GM23338 (cell line): ENCODE data around the gene AIG1. TPM values are rescaled to one million over a fixed set of nuclear protein-coding genes. Genes with fewer than 3 reads are reported as not detected.
A peak's percentile ranks its signal among the peaks of the same experiment; 100 is the strongest.

ENCODE experiments used
- ATAC-seq: fragments of 200-7000 bp; cut with Tn5 transposase; 3 replicates; pipeline ENCODE4 v1.9.1; 2020
- DNase-seq: peaks from one replicate; pipeline ENCODE4 v3.0.0-alpha.2; 2015; ENCODE audit warnings: low spot score
- H2AFZ ChIP-seq: fragments of 200-600 bp; sonication (generic); 2 replicates; pipeline ENCODE4 v1.8.0; 2016; ENCODE audit warnings: antibody characterized with exemption, mild to moderate bottlenecking, moderate library complexity
- H3F3A ChIP-seq: fragments of 200-600 bp; sonication (generic); replicated peaks from 2 replicates; pipeline ENCODE4 v1.8.0; 2017; ENCODE audit warnings: antibody characterized with exemption, mixed run types, low read depth
- H3K27ac ChIP-seq: fragments of 200-600 bp; sonication (generic); 2 replicates; pipeline ENCODE4 v1.6.1; 2016; ENCODE audit warnings: low read depth
- H3K27me3 ChIP-seq: fragments of 200-600 bp; sonication (generic); 2 replicates; pipeline ENCODE4 v1.8.0; 2016; ENCODE audit warnings: mild to moderate bottlenecking, mixed run types, moderate library complexity; ENCODE audit not compliant: insufficient read depth
- H3K36me3 ChIP-seq: fragments of 200-600 bp; sonication (generic); 2 replicates; pipeline ENCODE4 v1.8.0; 2016; ENCODE audit warnings: mild to moderate bottlenecking; ENCODE audit not compliant: insufficient read depth
- H3K4me1 ChIP-seq: fragments of 200-600 bp; sonication (generic); 2 replicates; pipeline ENCODE4 v1.8.0; 2016; ENCODE audit warnings: mild to moderate bottlenecking, moderate library complexity; ENCODE audit not compliant: insufficient read depth
- H3K4me2 ChIP-seq: fragments of 200-600 bp; sonication (generic); 2 replicates; pipeline ENCODE4 v1.7.1; 2017; ENCODE audit warnings: mixed run types
- H3K4me3 ChIP-seq: fragments of 200-600 bp; sonication (generic); 2 replicates; pipeline ENCODE4 v1.6.1; 2016; ENCODE audit warnings: mixed run types
- H3K79me2 ChIP-seq: fragments of 200-600 bp; sonication (generic); replicated peaks from 2 replicates; pipeline ENCODE4 v1.8.0; 2017; ENCODE audit warnings: mild to moderate bottlenecking; ENCODE audit not compliant: insufficient read depth
- H3K9me2 ChIP-seq: fragments of 200-600 bp; sonication (generic); 2 replicates; pipeline ENCODE4 v1.8.0; 2017; ENCODE audit not compliant: insufficient read depth
- H4K20me1 ChIP-seq: fragments of 200-600 bp; sonication (generic); replicated peaks from 2 replicates; pipeline ENCODE4 v1.8.0; 2017; ENCODE audit warnings: mild to moderate bottlenecking; ENCODE audit not compliant: insufficient read depth
- H3K27ac Mint-ChIP-seq: 2 replicates; pipeline ENCODE4 v1.8.0; 2020; ENCODE audit warnings: inconsistent platforms, mild to moderate bottlenecking, moderate library complexity, mixed read lengths
- H3K27me3 Mint-ChIP-seq: 3 replicates; pipeline ENCODE4 v1.8.0; 2022; ENCODE audit warnings: low read depth, mild to moderate bottlenecking, moderate library complexity, mixed read lengths, inconsistent platforms; ENCODE audit not compliant: insufficient read depth, poor library complexity
- H3K36me3 Mint-ChIP-seq: 3 replicates; pipeline ENCODE4 v1.8.0; 2021; ENCODE audit warnings: low read depth, mild to moderate bottlenecking, inconsistent platforms, moderate library complexity, mixed read lengths
- H3K4me1 Mint-ChIP-seq: 3 replicates; pipeline ENCODE4 v1.8.0; 2020; ENCODE audit warnings: mild to moderate bottlenecking, inconsistent platforms, mixed read lengths
- H3K4me3 Mint-ChIP-seq: 3 replicates; pipeline ENCODE4 v1.8.0; 2021; ENCODE audit warnings: moderate library complexity, mild to moderate bottlenecking, inconsistent platforms, mixed read lengths
- H3K9me3 Mint-ChIP-seq: 3 replicates; pipeline ENCODE4 v1.8.0; 2020; ENCODE audit warnings: moderate library complexity, mild to moderate bottlenecking, inconsistent platforms, mixed read lengths
- CREB1 ChIP-seq: fragments of 250-450 bp; sonication (Bioruptor Pico); IDR thresholded peaks from 2 replicates; pipeline ENCODE4 v1.5.0; 2020; ENCODE audit warnings: low read depth, mild to moderate bottlenecking, moderate library complexity
- CTCF ChIP-seq, 2 experiments: fragments of 200-600 bp in 1 of 2; sonication (generic) in 1 of 2; conservative IDR thresholded peaks; 2 replicates each; pipeline versions ENCODE4 v1.5.1 to v1.6.1; 2016 to 2017; ENCODE audit warnings: antibody characterized with exemption in 2 of 2, low read depth in 2 of 2, mild to moderate bottlenecking in 2 of 2, moderate library complexity in 1 of 2
- ETS1 ChIP-seq: IDR thresholded peaks from 2 replicates; pipeline ENCODE4 v1.6.1; 2016; ENCODE audit warnings: antibody characterized with exemption
- EZH2 ChIP-seq: fragments of 200-600 bp; sonication (generic); IDR thresholded peaks from one replicate; pipeline ENCODE4 v1.8.0; 2017; ENCODE audit warnings: antibody characterized with exemption, mild to moderate bottlenecking, low read depth; ENCODE audit not compliant: unreplicated experiment
- EZH2phosphoT487 ChIP-seq: fragments of 200-600 bp; sonication (generic); IDR thresholded peaks from one replicate; pipeline ENCODE4 v1.8.1; 2018; ENCODE audit warnings: antibody characterized with exemption; ENCODE audit not compliant: unreplicated experiment
- JUNB ChIP-seq: IDR thresholded peaks from one replicate; pipeline ENCODE4 v1.6.1; 2016; ENCODE audit warnings: antibody characterized with exemption; ENCODE audit not compliant: unreplicated experiment
- NANOG ChIP-seq: IDR thresholded peaks from 2 replicates; pipeline ENCODE4 v1.6.1; 2016; ENCODE audit warnings: antibody characterized with exemption, borderline replicate concordance
- POLR2AphosphoS5 ChIP-seq: IDR thresholded peaks from 2 replicates; pipeline ENCODE4 v1.6.1; 2016; ENCODE audit warnings: antibody characterized with exemption, low read depth
- REST ChIP-seq: IDR thresholded peaks from one replicate; pipeline ENCODE4 v1.6.1; 2018; ENCODE audit warnings: antibody characterized with exemption; ENCODE audit not compliant: unreplicated experiment
- STAT1 ChIP-seq: IDR thresholded peaks from one replicate; pipeline ENCODE4 v1.6.1; 2016; ENCODE audit warnings: antibody characterized with exemption; ENCODE audit not compliant: unreplicated experiment
- ZNF114 ChIP-seq: fragments of 250-450 bp; sonication (Bioruptor Pico); IDR thresholded peaks from 2 replicates; pipeline ENCODE4 v1.5.0; 2020; ENCODE audit warnings: mild to moderate bottlenecking, moderate library complexity
- ZNF331 ChIP-seq: fragments of 250-450 bp; sonication (Bioruptor Pico); IDR thresholded peaks from 2 replicates; pipeline ENCODE4 v1.5.0; 2020; ENCODE audit warnings: low read depth, mild to moderate bottlenecking, moderate library complexity
- polyA plus RNA-seq: library from polyadenylated mRNA; unstranded; fragments of >200 nt; fragmentation: Nextera tagmentation; extraction: Ambion mirVana; gene quantifications from 2 replicates; pipeline ENCODE4 v1.2.1, GENCODE V29; 2016
- total RNA-seq: library from RNA; depleted of rRNA; stranded (reverse); fragments of >200 nt; shearing (Covaris generic); gene quantifications from 2 replicates; pipeline ENCODE4 v1.2.3, GENCODE V29; 2014
- TF ChIP-seq, protein P1 (sequence below): fragments of 250-450 bp; sonication (Bioruptor Pico); IDR thresholded peaks from 2 replicates; pipeline ENCODE4 v1.5.0; 2020; ENCODE audit warnings: mild to moderate bottlenecking, moderate library complexity

AIG1 gene
- total and polyA plus RNA-seq, 2 experiments from 2014 or later: 65.2 to 88.4 TPM

DNA sequence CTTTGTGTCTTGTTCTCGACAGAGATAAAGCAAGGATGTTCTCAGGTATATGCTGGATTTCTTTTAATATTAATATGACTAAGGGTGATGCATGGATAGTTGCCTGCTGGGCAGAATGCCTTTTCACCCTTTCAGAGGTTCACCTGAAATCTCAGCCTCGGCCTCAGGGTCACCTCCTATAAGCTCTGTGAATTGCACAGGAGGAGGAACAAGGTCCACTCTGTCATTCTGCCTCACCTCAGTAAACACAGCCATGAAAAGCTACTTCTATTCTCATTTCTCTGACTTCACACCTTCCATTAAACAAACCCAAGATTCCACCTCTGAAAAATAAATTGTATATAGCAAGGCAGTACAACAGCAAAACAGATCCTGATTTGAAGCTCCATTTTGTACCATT lies 38.1 kb upstream of the AIG1 start (continued):
- TF ChIP-seq ZNF331: no peak
- no peak for TF ChIP-seq POLR2AphosphoS5
- TF ChIP-seq EZH2: no peak
- TF ChIP-seq JUNB: no peak

DNA sequence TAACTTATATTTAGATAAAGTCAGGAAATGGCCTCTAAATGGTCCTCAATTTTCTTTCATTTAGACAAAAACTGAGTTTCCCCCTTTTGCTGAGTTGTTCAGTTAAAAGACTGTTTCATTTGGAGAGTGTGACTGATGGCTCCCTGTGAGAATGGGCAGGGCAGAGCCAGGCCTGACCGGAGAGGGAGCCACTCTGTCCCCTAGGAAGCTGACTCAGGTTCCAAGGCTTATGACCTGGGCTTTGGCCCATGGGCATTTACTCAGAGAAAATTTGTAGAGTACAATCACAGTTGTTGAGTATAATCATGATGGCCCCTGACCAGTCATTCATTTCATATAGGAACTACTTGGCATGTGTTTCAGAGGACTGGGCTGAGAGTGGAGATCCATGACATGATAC lies 37.0 kb upstream of the AIG1 start:
- Mint-ChIP-seq H3K4me1 (no peaks in the 10 kb centered on the region), H3K4me3 (no peak overlapping the region), H3K9me3 (no peaks in the 10 kb centered on the region), H3K36me3 (no peaks in the 10 kb centered on the region), H3K27ac (no peak overlapping the region), H3K27me3 (peaks cover 1% of the 10 kb centered on the region)
- H3K9me2 ChIP-seq: no peaks in the 10 kb centered on the region
- H3K4me1 ChIP-seq: no peaks in the 10 kb centered on the region
- no peaks in the 10 kb centered on the region for H3K79me2 ChIP-seq
- H2AFZ ChIP-seq: no peak overlapping the region
- H4K20me1 ChIP-seq: no peaks in the 10 kb centered on the region
- H3K27me3 ChIP-seq: no peaks in the 10 kb centered on the region
- ATAC-seq: 0 out of 3 replicates have a peak, but pooled peaks have one; percentile 24
- no peaks in the 10 kb centered on the region for H3K36me3 ChIP-seq
- no peak for DNase-seq
- H3K27ac ChIP-seq: no peak overlapping the region
- no peak overlapping the region for H3K4me3 ChIP-seq
- H3F3A ChIP-seq: no peaks in the 10 kb centered on the region
- no peak overlapping the region for H3K4me2 ChIP-seq
- TF ChIP-seq CTCF (conservative IDR thresholded peaks at IDR 0.05; ENCODE audit: low read depth in 2 of 2): no peak
- no peak for TF ChIP-seq STAT1
- no peak for TF ChIP-seq ZNF331
- TF ChIP-seq ZNF114 (CRISPR knock-in tag): no peak
- TF ChIP-seq EZH2: no peak
- TF ChIP-seq ETS1: no peak
- no peak for TF ChIP-seq POLR2AphosphoS5
- no peak for TF ChIP-seq NANOG
- TF ChIP-seq, protein P1, sequence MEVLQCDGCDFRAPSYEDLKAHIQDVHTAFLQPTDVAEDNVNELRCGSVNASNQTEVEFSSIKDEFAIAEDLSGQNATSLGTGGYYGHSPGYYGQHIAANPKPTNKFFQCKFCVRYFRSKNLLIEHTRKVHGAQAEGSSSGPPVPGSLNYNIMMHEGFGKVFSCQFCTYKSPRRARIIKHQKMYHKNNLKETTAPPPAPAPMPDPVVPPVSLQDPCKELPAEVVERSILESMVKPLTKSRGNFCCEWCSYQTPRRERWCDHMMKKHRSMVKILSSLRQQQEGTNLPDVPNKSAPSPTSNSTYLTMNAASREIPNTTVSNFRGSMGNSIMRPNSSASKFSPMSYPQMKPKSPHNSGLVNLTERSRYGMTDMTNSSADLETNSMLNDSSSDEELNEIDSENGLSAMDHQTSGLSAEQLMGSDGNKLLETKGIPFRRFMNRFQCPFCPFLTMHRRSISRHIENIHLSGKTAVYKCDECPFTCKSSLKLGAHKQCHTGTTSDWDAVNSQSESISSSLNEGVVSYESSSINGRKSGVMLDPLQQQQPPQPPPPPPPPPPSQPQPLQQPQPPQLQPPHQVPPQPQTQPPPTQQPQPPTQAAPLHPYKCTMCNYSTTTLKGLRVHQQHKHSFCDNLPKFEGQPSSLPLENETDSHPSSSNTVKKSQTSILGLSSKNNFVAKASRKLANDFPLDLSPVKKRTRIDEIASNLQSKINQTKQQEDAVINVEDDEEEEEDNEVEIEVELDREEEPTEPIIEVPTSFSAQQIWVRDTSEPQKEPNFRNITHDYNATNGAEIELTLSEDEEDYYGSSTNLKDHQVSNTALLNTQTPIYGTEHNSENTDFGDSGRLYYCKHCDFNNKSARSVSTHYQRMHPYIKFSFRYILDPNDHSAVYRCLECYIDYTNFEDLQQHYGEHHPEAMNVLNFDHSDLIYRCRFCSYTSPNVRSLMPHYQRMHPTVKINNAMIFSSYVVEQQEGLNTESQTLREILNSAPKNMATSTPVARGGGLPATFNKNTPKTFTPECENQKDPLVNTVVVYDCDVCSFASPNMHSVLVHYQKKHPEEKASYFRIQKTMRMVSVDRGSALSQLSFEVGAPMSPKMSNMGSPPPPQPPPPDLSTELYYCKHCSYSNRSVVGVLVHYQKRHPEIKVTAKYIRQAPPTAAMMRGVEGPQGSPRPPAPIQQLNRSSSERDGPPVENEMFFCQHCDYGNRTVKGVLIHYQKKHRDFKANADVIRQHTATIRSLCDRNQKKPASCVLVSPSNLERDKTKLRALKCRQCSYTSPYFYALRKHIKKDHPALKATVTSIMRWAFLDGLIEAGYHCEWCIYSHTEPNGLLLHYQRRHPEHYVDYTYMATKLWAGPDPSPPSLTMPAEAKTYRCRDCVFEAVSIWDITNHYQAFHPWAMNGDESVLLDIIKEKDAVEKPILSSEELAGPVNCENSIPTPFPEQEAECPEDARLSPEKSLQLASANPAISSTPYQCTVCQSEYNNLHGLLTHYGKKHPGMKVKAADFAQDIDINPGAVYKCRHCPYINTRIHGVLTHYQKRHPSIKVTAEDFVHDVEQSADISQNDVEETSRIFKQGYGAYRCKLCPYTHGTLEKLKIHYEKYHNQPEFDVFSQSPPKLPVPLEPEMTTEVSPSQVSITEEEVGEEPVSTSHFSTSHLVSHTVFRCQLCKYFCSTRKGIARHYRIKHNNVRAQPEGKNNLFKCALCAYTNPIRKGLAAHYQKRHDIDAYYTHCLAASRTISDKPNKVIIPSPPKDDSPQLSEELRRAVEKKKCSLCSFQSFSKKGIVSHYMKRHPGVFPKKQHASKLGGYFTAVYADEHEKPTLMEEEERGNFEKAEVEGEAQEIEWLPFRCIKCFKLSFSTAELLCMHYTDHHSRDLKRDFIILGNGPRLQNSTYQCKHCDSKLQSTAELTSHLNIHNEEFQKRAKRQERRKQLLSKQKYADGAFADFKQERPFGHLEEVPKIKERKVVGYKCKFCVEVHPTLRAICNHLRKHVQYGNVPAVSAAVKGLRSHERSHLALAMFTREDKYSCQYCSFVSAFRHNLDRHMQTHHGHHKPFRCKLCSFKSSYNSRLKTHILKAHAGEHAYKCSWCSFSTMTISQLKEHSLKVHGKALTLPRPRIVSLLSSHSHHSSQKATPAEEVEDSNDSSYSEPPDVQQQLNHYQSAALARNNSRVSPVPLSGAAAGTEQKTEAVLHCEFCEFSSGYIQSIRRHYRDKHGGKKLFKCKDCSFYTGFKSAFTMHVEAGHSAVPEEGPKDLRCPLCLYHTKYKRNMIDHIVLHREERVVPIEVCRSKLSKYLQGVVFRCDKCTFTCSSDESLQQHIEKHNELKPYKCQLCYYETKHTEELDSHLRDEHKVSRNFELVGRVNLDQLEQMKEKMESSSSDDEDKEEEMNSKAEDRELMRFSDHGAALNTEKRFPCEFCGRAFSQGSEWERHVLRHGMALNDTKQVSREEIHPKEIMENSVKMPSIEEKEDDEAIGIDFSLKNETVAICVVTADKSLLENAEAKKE: no peak
- no peak for TF ChIP-seq JUNB
- no peak for TF ChIP-seq CREB1 (CRISPR knock-in tag)
- TF ChIP-seq EZH2phosphoT487: no peak
- no peak for TF ChIP-seq REST
